Esophagus squamous epithelium (tissue), 4 donors: ENCODE results near the gene PPHLN1.
"Not testable (repeated sequence)": the region's sequence is repeated elsewhere in the genome, so short reads cannot be mapped to it uniquely, and the experiment has no call there.

ENCODE experiments used
- POLR2A ChIP-seq, 4 donors: fragments of 450-650 bp; IDR thresholded peaks; one replicate each; pipeline ENCODE4 v1.6.1; 2017; ENCODE audit warnings: antibody characterized with exemption in 4 of 4, mild to moderate bottlenecking in 4 of 4, moderate library complexity in 3 of 4
- TF ChIP-seq, protein P1 (sequence below), 6 experiments: fragments of 450-650 bp in 4 of 6; fragments of 200-600 bp in 2 of 6; sonication (generic) in 2 of 6; IDR thresholded peaks; one replicate each; pipeline ENCODE4 v1.5.1; 2016 to 2019; ENCODE audit warnings: antibody characterized with exemption in 6 of 6, mild to moderate bottlenecking in 4 of 6, moderate library complexity in 4 of 6

DNA sequence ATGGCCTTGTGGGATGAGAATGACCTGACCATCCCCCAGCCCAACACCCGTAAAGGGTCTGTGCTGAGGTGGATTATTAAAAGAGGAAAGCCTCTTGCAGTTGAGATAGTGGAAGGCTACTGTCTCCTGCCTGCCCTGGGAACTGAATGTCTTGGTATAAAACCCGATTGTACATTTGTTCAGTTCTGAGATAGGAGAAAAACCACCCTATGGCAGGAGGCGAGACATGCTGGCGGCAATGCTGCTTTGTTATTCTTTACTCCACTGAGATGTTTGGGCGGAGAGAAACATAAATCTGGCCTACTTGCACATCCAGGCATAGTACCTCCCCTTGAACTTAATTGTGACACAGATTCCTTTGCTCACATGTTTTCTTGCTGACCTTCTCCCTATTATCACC is 62.1 kb downstream of the PPHLN1 start:
- TF ChIP-seq, protein P1, sequence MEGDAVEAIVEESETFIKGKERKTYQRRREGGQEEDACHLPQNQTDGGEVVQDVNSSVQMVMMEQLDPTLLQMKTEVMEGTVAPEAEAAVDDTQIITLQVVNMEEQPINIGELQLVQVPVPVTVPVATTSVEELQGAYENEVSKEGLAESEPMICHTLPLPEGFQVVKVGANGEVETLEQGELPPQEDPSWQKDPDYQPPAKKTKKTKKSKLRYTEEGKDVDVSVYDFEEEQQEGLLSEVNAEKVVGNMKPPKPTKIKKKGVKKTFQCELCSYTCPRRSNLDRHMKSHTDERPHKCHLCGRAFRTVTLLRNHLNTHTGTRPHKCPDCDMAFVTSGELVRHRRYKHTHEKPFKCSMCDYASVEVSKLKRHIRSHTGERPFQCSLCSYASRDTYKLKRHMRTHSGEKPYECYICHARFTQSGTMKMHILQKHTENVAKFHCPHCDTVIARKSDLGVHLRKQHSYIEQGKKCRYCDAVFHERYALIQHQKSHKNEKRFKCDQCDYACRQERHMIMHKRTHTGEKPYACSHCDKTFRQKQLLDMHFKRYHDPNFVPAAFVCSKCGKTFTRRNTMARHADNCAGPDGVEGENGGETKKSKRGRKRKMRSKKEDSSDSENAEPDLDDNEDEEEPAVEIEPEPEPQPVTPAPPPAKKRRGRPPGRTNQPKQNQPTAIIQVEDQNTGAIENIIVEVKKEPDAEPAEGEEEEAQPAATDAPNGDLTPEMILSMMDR (IDR thresholded peaks at IDR 0.05): not testable (repeated sequence)
- not testable (repeated sequence) for TF ChIP-seq POLR2A (IDR thresholded peaks at IDR 0.05)
